ENCODE results near the gene CD200.

CD200 gene, protein sequence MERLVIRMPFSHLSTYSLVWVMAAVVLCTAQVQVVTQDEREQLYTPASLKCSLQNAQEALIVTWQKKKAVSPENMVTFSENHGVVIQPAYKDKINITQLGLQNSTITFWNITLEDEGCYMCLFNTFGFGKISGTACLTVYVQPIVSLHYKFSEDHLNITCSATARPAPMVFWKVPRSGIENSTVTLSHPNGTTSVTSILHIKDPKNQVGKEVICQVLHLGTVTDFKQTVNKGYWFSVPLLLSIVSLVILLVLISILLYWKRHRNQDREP

DNA sequence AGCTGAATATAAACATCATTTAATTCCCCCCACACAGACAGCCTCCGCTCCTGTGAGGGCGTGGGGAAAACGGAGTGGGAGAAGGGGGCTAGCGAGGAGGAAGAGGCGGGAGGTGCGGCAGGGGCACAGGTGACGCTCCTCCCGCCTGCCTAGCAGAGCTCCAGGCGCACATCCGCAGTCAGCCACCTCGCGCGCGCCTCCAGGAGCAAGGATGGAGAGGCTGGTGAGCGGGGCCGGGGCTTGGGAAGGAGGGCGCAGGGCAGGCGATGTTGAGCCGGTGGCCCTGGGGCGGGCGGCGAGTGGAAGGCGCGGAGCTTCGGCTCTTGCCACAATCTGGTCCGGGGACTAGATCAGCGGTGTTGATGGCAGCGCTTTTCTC, at the start of gene CD200:
TSS of gene CD200 (plus strand) at position 155 of the 379 bp plus-strand sequence. CDS start at position 212, 57 bp downstream.
- DNase-seq (ENCODE audit: extremely low read depth in 1 of 2, low read depth in 1 of 2): peak; percentile 31

DNA sequence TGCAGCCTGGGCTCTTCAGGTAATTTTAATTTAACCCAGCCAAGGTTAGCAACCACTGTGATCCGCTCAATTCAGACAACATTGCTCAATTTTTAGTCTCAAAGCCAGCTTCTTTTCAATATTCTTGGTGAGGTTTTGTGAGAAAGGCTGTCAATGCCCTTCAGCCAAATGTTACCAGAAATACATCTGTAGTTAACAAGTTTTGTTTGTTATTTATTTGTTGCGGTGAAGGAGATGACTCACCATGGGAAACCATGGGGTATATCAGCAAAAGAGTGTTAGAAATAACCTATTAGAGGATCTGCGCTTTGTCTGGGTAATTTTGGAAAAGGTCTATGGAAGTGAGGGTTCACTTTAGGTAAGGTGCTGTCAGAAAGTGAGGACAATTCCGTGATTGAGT, 43.9 kb upstream of the CD200 start:
- no peak for DNase-seq (ENCODE audit: extremely low read depth in 1 of 2, low read depth in 1 of 2)

DNA sequence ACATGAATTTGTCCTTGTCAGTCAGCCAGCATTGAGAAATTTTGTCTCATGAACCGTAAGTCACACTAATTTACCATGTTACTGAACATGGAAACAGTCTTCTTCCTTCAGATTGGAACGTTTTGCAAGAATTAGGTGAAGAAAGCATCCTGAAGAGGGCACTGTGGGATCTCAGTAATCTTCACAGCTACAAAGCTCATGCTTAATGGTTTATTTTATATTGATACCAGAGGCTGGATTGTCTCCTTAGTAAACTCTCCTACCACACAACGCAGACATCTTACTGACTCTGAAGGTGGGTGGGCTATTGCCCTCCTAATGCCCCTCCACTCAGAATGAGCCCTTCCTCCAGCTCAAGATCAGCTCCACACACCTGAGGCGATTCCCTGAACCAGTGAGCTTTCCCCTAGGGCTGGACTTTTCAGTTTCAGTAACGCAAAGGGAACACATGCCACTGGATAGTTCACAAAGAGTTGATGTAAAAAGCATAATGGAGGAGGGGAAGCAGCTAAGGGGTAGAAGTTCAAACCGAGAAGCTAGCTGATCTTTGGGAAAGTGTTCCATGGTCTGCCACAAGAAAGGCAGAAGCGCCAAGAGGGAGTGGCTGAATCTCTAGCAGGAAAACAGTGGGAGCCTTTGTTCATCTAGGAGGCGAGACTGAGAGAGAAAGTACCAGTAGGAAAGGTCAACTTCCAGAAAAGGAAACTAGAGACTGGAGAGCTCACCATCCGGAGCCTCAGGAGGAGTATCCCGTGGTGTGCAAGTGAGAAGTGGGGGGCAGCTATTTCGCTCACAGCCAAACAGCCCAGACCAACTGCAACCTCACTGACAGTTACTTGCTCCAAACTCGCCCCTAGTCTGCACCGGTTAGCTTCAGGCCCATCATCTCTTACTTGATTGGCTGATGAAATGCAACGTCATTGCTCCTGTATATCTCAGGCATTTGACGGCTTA, 39.3 kb upstream of the CD200 start, which contains the start of gene SLC9C1:
TSS of gene SLC9C1 (minus strand) at position 849 of the 954 bp plus-strand sequence. CDS start 7,425 bp downstream, outside the sequence.
- DNase-seq (ENCODE audit: extremely low read depth in 1 of 2, low read depth in 1 of 2): no peak

DNA sequence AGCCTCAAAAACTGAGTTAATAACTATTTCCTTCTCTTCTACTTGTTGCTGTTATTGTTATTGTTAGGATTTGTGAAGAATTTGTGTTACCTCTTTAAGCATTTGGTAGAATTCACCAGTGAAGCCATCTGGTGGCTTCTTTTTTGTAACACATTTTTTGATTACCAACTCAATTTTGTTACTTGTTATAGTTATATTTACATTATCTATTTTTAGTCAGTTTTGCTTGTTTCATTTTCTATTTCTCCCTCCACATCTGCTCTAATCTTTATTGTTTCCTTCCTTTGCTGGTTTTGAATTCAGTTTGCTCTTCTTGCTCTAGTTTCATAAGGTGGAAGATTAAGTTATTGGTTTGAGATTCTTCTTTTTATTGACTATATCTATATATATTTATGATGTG, 35.2 kb upstream of the CD200 start:
- no peak for DNase-seq (ENCODE audit: extremely low read depth in 1 of 2, low read depth in 1 of 2)

DNA sequence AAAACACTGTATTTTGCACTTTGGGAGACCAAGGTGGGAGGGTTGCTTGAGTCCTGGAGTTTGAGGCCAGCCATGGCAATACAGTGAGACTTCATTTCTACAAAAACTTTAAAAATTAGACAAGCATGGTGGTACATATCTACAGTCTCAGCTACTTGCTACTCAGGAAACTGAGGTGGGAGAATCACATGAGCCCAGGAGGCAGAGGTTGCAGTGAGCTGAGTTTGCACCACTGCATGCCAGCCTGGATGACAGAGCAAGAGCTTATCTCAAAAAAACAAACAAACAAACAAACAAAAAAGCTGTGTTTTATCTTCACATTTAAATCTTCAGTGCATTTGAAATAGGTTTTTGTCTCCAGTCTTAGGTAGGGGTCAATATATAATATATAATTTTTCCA, 34.2 kb upstream of the CD200 start:
- DNase-seq (ENCODE audit: extremely low read depth in 1 of 2, low read depth in 1 of 2): no peak

DNA sequence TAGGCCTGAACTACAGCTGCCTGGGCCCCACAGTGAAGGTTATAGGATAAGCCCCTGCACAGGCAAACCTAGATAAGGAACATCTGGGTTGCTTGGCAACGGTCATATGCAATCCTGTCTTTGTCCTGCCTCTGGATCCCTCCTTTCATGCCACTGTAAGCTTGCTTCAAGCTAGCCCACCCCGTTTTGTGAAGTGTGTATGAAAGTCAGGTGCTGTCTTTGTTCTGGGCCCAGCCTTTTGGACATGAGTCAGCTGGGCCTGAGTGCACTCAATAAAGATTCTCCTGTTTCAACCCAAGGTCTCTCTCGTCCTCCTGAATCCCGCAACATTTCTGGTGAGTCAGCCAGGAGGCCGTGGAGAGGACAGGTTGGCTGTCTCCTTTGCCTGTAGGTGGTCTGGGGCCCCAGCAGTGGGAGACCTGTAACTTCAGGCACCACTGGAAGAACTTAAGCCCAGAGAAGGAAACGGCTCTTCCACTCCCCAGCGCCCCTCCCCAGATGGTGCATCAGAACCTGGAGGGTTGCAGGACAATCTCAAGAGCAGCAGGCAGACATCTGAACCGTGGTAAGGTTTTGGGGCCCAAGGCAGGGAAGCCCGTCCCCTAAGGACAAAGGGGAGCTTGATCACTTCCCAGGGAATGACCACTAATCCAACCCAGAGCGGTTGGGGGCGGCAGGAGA, 30.7 kb upstream of the CD200 start:
- DNase-seq (ENCODE audit: extremely low read depth in 1 of 2, low read depth in 1 of 2): no peak

DNA sequence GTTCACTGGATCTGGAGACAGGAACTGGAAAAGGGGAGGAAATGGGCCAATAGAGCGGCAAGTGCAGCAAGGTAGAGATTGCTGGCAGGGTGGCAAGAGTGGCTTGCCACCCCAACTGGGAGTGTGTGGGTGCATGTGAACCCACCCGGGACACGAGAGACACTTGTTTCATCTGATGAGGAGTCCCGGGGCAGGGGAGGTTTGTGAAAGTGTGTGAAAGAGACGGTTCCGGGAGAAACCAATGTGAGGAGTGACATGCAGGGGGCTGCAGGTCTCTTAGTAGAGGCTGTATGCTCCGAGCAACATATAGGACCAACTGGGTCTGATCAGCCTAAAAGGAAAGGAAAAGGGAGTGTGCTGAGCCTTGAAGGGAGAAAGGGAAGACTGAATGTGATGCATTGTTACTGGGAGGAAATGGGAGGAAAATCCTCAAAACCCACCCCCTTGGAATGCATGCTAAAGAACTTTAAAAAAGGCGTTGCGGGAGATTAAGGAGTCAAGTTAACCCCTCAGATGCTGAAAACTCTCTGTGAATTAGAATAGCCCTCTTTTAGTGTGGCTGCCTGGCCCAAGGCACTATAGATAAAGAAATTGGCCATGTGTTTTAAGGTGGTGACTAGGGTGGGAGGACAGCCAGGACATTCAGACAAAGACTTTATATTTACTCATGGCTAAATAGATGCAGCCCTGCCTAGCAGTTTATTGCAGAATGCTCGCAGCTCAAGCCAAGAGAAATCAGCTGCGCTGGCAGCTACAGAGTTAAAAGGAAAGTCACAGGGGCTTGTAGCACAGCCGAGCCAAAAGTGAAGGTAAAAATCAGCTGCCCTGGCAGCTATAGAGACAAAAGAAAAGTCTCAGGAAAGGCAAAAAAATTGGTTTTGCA, 29.8 kb upstream of the CD200 start:
- no peak for DNase-seq (ENCODE audit: extremely low read depth in 1 of 2, low read depth in 1 of 2)

DNA sequence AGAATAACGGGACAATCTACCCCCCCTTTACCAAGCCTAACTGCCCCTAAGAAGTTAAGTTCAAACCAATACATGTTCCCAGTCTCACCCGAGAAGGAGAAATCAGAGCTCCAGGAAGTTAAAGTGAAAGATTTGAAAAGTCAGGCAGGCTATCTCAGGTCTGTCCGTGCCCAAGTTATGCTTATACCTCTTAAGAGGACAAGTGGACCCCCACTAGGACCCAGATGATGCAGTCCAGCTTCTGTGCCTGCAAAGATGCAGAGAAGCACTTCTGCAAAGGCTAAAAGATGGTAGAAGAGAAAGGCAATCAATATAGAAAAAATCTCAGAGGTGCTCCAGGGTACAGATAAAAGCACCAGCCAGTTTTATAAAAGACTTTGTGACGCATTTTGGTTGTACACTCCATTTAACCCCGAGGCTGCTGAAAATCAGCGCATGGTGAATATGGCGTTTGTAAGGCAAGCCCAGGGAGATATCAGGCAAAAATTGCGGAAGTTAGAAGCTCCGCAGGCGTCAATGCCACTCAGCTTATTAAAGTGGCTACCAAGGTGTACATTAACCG, 29.1 kb upstream of the CD200 start:
- DNase-seq (ENCODE audit: extremely low read depth in 1 of 2, low read depth in 1 of 2): no peak

DNA sequence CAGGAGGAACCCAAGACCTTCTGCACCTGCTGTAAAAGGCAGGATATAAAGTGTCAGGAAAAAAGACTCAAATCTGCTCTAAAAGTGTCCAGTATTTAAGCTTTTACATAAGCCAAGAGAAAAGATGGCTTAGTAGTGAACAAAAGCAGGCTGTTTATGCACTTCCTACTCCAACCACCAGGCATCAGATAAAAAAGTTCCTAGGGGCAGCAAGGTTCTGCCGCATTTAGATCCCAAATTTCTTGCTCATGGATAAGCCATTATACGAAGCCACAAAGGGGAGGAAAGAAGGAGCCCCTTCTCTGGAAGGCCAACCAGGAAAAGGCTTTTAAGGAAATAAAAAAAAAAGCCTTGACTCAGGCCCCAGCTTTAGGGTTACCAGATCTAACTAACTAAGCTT, 28.3 kb upstream of the CD200 start:
- no peak for DNase-seq (ENCODE audit: extremely low read depth in 1 of 2, low read depth in 1 of 2)

DNA sequence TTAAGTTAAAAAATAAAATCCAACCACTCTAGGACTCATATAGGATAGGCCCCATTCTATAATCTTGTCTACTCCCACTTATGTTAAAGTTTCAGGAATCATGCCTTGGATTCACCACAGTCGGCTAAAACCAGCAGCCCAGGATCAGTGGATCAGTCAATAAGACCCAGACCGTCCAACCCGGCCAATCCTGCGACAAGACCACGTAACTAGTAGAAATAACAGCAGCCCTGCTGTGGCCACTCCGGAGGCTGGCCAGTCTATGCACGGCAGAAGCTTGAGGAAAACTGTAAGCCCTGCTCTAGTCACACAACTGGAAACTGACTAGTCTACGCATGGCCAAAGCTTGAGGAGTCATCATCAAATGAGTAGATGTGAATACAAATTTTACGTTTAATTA, 26.1 kb upstream of the CD200 start:
- no peak for DNase-seq (ENCODE audit: extremely low read depth in 1 of 2, low read depth in 1 of 2)

DNA sequence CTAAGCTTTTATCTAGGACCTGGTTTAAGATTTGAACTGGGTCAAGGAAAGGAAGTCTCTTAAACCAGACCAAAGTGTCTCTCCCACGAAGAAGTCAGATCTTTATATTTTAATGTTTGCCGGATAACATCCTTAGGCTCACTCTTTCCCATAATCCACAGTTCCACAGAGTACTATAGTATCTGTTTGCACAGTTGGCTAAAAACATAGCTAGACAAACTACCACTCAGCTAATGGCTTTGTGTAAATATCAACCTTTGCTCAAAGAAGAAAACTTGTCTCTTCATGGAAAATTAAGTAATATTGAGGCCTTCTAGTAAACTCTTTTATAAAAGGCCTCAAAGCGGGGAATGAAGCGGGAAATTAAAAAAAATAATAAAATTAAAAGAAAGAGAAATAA, 25.4 kb upstream of the CD200 start:
- DNase-seq (ENCODE audit: extremely low read depth in 1 of 2, low read depth in 1 of 2): no peak

DNA sequence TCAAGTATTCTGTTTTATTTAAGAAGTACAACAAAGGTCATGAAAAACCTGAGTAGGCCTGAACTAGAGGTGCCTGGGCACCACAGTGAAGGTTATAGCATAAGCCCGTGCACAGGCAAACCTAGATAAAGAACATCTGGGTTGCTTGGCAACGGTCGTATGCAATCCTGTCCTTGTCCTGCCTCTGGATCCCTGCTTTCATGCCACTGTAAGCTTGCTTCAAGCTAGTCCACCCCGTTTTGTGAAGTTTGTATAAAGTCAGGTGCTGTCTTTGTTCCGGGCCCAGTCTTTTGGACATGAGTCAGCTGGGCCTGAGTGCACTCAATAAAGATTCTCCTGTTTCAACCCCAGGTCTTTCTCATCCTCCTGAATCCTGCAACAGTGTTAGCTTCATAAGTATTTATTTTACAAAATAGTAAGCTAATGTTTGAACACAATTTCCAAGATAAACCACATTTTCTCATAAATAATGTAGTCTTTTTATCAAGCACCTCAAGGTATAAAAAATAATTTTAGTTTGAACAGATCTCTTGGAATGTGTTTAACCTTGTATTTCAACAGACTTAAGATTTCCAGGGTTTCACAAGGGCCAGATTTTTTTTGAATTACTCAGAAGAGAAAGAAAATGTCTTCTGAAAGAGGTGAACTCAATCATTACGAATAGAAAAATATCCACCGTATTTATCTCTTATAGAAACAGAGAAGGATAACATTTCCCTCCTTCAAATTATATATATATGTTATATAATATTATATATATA, 24.6 kb upstream of the CD200 start:
- no peak for DNase-seq (ENCODE audit: extremely low read depth in 1 of 2, low read depth in 1 of 2)

DNA sequence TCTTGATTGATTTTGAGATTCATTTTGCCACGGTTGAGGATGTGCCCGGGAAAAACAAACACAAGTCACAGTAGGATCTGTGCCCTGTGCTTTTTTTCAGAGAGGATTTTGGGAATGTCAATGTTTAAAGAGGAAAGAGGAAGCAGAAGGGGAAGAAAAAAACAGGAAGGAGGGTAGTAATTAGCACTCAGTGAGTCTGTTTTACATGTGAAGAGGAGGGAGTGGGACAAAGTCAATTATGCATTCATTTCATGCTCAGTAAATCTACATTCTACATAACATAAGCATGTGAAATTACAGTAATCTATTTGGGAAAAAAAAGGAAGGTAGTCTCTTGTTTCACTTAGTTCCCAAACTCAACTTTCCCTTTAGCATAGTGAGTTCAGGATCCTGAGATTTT, 18.3 kb upstream of the CD200 start:
- DNase-seq (ENCODE audit: extremely low read depth in 1 of 2, low read depth in 1 of 2): no peak

DNA sequence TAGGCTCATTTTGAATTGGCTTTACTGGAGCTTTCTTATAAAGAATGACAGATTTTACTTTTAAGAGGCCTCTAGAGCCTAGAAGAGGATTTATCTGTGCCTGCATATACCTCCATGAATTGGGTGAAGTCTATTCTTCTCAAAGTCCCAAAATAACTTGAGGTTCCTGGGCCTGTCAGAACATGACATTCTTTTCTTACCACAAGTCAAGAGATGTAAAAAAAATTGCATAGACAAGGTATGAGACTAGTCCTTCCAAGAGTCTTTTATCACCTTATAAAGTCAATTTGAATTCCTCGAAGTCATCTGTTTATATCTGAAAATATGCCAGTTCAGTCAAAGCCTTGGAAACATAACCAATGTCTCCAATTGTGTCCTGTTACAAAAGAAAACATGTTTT, 17.2 kb upstream of the CD200 start:
- DNase-seq (ENCODE audit: extremely low read depth in 1 of 2, low read depth in 1 of 2): no peak

DNA sequence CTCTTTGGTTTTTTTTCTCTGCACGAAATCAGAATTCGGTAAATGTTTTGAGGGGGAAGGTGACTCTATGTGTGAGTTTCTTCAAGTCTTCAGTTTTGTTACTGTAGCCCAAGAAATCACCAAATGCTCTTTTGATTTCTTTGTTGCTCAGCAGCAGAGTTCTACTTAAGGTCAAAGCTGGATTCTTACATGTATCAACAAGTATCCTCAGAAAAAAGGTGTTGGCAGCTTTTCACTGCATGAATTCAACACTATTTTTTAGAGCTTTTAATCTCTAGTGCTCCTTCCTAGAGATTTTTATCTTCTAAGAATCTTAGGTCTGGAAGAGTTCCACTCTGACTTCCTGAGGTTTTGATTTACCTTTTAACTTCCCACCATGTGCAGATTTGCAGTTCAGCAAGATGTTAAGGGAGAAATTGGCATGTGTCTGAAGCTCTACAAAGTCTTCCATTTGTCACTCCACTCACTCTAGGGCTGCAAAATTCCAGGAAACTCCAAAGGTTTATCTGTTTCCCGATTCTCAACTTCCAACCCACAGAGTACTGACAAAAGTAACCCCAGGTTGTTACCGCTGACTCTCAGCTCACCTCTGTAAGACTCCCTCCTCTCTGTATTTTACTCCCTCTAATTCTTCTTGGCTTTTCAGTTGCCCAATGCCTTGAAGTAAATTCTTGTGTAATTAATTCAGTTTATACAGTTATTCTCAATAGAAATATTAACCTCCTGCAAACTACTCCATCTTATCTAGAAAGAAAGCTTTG, 13.3 kb upstream of the CD200 start:
- no peak for DNase-seq (ENCODE audit: extremely low read depth in 1 of 2, low read depth in 1 of 2)

DNA sequence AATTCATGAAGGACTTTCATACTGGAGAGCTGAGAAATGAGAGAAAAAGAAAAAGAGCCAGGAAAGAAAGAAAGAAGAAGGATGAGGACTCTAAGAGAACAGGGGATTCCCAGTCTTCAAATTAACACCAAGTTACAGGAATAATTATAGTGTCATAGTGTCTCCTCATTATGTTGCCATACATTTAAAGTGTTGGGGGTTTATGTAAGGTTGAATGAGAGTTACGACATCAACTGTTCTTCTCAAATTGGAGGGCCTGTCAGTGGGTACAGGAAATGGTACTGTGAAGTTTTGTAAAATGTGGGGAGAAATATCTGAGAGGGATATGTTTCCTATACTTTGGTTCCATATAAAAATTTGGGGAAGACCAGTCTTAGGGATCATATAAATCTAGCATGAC, 12.3 kb upstream of the CD200 start:
- DNase-seq (ENCODE audit: extremely low read depth in 1 of 2, low read depth in 1 of 2): no peak

DNA sequence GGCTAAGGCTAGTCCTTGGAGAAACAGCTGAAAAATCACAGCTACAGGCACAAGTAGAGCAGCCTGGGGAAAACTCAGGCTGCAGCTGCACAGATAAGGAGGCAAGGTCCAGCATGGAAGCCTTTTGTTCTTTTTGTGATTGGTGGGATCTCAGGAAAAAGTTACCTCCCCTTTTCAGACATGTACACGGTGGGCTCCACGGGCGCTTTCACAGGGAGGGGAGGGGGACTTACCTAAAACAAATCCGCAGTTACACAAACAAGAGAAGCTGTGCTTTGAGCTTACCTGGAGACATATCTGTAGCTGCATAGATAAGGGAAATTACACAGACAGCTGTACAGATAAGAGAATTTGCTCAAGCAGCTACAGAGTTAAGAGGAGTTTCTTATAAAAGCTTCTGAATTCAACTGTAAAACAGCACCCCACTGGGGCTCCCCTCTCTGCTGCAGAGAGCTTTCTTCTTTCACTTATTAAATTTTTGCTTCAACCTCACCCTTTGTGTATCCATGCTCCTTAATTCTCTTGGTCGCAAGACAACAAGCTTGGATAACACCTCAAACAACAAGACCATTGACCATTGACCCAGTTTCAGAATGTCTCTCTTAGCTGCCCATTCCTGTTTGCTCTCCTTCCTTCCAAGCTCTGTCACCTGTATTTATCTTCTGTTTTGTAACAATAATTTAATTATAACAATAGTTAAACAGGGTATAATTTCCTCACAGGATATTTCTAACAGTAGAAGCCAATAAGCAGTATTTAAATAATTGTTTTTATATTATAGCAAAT, 10.9 kb upstream of the CD200 start:
- no peak for DNase-seq (ENCODE audit: extremely low read depth in 1 of 2, low read depth in 1 of 2)

DNA sequence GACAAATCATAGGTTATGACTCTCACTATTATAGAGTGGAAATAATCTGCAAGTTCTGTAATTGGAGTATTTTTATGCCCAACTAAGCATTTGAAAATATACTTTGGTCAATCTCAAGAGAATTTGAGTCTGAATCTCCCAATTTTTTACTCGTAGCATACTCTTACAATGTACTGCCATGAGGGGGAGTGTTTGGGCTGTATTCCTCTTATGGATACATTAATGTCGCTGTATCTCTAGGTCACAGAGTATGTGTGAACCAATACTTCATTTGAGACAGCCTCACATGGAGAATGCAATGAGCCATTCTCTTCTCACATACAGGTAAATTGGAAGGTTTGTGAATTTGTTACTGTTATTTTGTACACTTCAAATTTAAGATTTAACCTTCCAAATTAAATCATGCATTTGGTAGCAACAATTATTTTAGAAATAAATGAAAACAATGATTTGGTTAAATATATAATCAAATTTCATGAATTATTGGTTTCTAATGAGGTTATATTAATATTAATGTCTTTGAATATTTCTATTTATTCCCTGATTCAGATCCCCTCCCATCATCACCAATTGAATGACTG, 5.5 kb upstream of the CD200 start:
- no peak for DNase-seq (ENCODE audit: extremely low read depth in 1 of 2, low read depth in 1 of 2)

Data from stimulated activated CD8-positive, alpha-beta memory T cell treated with anti-CD3 and anti-CD28 coated beads, Interleukin-7, amount 100 ng/mL, for 48 hours (primary cell).